CD4-positive, alpha-beta T cell treated with Interleukin-15 for 4 hours (primary cell): ENCODE measurements around the gene RIMBP2.

Experiments used
- DNase-seq: peaks from one replicate; pipeline ENCODE4 v3.0.0-alpha.2; 2020; ENCODE audit warnings: low spot score

Gene RIMBP2

GRCh38 chr12:130484221-130484620, 231.9 kb downstream of the RIMBP2 start:
- DNase-seq = no peak

GRCh38 chr12:130483616-130484180, 232.4 kb downstream of the RIMBP2 start:
- DNase-seq = no peak

- DNase-seq = no peak
Observed at GRCh38 chr12:130482448-130482847, 233.7 kb downstream of the RIMBP2 start.

GRCh38 chr12:130481392-130481879, 234.7 kb downstream of the RIMBP2 start:
- DNase-seq = no peak

GRCh38 chr12:130480887-130481286, 235.2 kb downstream of the RIMBP2 start:
- no peak for DNase-seq

- DNase-seq = no peak
Observed at GRCh38 chr12:130480231-130480630, 235.9 kb downstream of the RIMBP2 start.

GRCh38 chr12:130479401-130480125, 236.5 kb downstream of the RIMBP2 start:
- DNase-seq = no peak

GRCh38 chr12:130478786-130479185, 237.3 kb downstream of the RIMBP2 start:
- no peak for DNase-seq

- no peak for DNase-seq
Observed at GRCh38 chr12:130477701-130478100, 238.4 kb downstream of the RIMBP2 start.

GRCh38 chr12:130477266-130477665, 238.8 kb downstream of the RIMBP2 start:
- no peak for DNase-seq

GRCh38 chr12:130476451-130477135, 239.5 kb downstream of the RIMBP2 start:
- DNase-seq = no peak

- no peak for DNase-seq
Observed at GRCh38 chr12:130474599-130475269, 241.4 kb downstream of the RIMBP2 start.

GRCh38 chr12:130473266-130473665, 242.8 kb downstream of the RIMBP2 start:
- DNase-seq = no peak

- no peak for DNase-seq
Observed at GRCh38 chr12:130470969-130471368, 245.1 kb downstream of the RIMBP2 start.

GRCh38 chr12:130469552-130469951, 246.5 kb downstream of the RIMBP2 start:
- no peak for DNase-seq

- no peak for DNase-seq
Observed at GRCh38 chr12:130468700-130469245, 247.3 kb downstream of the RIMBP2 start.

GRCh38 chr12:130468186-130468585, 247.9 kb downstream of the RIMBP2 start:
- no peak for DNase-seq

- DNase-seq = no peak
Observed at GRCh38 chr12:130465626-130466025, 250.5 kb downstream of the RIMBP2 start.

GRCh38 chr12:130465046-130465445, 251.1 kb downstream of the RIMBP2 start:
- DNase-seq = no peak

GRCh38 chr12:130463818-130464670, 252.1 kb downstream of the RIMBP2 start:
- DNase-seq = no peak

GRCh38 chr12:130463275-130463658, 252.8 kb downstream of the RIMBP2 start:
- DNase-seq = no peak
